Mesodermal cell (in vitro differentiated cells): ENCODE data around the gene RASAL2.
A peak's percentile ranks its signal among the peaks of the same experiment; 100 is the strongest.
"Not testable (repeated sequence)": the region's sequence is repeated elsewhere in the genome, so short reads cannot be mapped to it uniquely, and the experiment has no call there.

Source experiments
- H3K27ac ChIP-seq: 2 replicates; pipeline ENCODE4 v1.7.0; 2013; ENCODE audit warnings: mild to moderate bottlenecking, low read depth, low read length, moderate library complexity; ENCODE audit not compliant: severe bottlenecking
- H3K36me3 ChIP-seq: 2 replicates; pipeline ENCODE4 v1.7.1; 2013; ENCODE audit warnings: mild to moderate bottlenecking, low read length, moderate library complexity; ENCODE audit not compliant: control insufficient read depth, insufficient read depth
- H3K4me1 ChIP-seq: one replicate; pipeline ENCODE4 v1.7.1; 2013; ENCODE audit warnings: mild to moderate bottlenecking, low read length; ENCODE audit not compliant: insufficient read depth, control insufficient read depth, poor library complexity, severe bottlenecking
- H3K4me3 ChIP-seq: 2 replicates; pipeline ENCODE4 v1.7.0; 2013; ENCODE audit warnings: low read length, control low read depth, mild to moderate bottlenecking; ENCODE audit not compliant: insufficient read depth, poor library complexity, severe bottlenecking; ENCODE audit errors: extremely low read depth
- H3K9me3 ChIP-seq: 2 replicates; pipeline ENCODE4 v1.7.1; 2013; ENCODE audit warnings: mild to moderate bottlenecking, low read length, moderate library complexity; ENCODE audit not compliant: control insufficient read depth
- WGBS, 2 experiments: methylation state at CpG; one replicate each; pipeline ENCODE4 v1.1.5; 2013; ENCODE audit warnings: missing lambda C conversion rate in 2 of 2; ENCODE audit not compliant: insufficient coverage in 2 of 2; 5-methylcytosine and 5-hydroxymethylcytosine counted together

RASAL2 gene

DNA sequence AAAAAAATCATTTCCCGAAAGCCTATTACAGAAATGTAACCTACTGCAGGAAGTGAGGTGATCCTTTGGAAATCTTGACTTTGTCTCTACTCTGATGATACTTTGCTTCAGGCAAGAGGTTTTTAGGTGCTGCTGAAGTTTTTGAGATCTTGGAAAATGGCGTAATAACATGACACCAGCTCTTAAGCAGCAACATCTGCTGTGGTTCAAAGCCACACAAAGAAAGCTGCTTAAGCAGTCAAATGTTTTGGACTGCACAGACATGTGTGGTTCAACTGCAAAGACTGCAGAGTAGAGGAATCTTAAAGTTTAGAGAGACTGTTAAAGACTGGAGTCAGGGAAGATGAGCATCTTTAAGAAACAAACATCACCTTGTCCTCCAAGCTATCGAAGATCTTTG lies 139.0 kb downstream of the RASAL2 start:
- WGBS, 2 experiments = 100% methylated on average over 1 to 2 of the region's 3 CpGs
- H3K9me3 ChIP-seq = no peaks in the 10 kb centered on the region
- no peaks in the 10 kb centered on the region for H3K4me1 ChIP-seq
- no peak overlapping the region for H3K27ac ChIP-seq
- H3K36me3 ChIP-seq = no peaks in the 10 kb centered on the region
- no peak overlapping the region for H3K4me3 ChIP-seq

DNA sequence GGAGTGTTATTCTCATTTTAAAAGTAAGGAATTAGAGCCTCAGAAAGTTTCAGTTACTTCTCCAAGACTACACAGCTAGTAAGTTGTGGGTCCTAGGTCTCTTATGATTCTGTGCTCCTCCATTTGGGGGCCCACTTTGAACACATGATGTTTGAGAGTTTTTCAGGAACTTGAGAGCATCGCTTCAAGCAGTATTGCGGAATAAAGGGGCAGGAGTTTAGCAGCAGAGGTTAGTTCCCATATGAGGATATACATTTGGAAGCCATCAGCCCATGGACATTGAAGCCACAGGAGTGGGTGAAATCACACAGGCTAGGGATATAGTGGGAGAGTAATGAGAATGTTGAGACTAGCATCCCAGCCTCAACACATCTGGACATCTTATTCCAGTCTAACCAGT lies 143.2 kb downstream of the RASAL2 start:
- no peak overlapping the region for H3K4me3 ChIP-seq
- WGBS, 2 experiments = 92 to 100% methylated on average over 2 of the region's 2 CpGs
- H3K27ac ChIP-seq = no peak overlapping the region
- no peaks in the 10 kb centered on the region for H3K36me3 ChIP-seq
- no peaks in the 10 kb centered on the region for H3K9me3 ChIP-seq
- peaks cover 7% of the 10 kb centered on the region for H3K4me1 ChIP-seq

DNA sequence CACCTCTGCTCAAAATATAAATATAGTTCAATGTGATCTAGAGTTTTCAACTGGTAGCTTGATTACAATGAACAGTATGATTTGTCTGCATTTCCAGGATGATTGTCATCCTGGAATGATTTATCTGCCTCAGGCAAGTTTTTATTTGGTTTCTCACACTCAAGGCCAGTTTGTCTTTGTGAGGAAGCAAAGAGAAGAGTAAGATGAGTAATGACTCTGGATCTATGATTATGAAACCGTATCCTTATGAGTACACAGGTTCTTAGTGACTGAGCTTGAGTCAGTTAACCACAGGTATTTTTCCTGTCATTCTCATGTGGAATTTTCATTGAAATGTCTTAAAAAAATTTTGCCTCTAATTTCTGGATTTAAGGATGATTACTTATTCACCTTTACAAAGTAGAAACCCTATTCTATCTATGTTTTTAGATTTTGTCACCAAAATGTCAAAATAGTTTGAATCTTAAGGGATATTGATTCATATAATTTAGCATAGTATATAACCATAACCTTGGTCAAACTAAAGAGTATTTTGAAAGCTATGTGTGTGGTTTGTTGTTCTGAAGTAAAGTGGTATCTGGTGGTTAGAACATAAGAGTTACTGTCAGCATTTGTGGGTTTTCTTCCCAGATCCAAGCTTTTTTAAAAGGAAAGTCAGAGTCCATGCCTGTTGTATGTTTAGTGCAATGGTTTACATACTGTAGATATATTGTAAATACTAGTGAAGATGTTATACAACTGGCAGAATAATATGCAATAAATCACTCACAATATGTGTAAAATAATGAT lies 145.0 kb downstream of the RASAL2 start:
- no peaks in the 10 kb centered on the region for H3K36me3 ChIP-seq
- no CpG with 5 or more reads among the region's 1 CpG for WGBS, 2 experiments

DNA sequence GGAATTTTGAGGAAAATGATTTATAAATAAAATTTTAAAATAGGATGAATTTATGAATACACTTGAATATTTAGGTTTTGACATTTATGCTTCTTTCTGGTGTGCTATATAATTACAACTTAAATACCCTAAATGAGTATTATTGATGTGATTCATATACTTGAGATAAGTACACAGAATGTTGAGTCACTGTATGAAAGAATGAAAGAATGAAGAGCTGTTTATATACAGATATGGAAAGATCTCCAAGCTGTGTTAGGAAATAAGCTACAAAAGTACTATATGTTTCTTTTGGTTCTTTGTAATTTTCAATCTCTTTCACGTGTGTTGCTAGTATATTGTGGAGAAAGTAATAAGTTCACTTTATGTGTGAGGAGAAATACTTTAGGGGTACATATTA lies 147.2 kb downstream of the RASAL2 start:
- Histone ChIP-seq H3K4me3 (no peak overlapping the region), H3K36me3 (no peaks in the 10 kb centered on the region), H3K27ac (no peak overlapping the region), H3K4me1 (peaks cover 7% of the 10 kb centered on the region), H3K9me3 (no peaks in the 10 kb centered on the region)
- 100% methylated on average over 1 of the region's 1 CpG; no CpG with 5 or more reads in 1 of the 2 experiments for WGBS, 2 experiments

More for the DNA sequence above, 145.0 kb downstream of the RASAL2 start:
- peak overlapping the region; percentile 60 for H3K27ac ChIP-seq
- peaks cover 7% of the 10 kb centered on the region for H3K4me1 ChIP-seq
- no peaks in the 10 kb centered on the region for H3K9me3 ChIP-seq
- no peak overlapping the region for H3K4me3 ChIP-seq

DNA sequence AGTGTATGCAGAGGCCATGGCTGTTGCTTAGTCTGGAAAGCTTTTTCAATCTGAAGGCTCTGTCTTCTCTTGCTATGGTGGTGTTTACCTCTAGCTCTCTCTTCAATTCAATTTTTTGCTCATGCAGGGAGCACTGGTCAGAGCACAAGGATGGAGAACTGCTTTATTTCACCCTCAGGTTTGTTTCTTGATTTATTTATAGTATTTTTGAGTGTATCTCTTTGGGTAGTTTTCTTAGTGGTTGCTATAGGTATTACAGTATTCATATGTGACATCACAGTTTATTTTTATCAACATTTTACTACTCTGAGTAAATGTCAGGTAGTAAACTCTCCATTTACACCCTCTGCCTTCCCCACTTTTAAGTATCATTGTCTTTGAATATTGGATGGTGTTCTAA lies 147.9 kb downstream of the RASAL2 start:
- Histone ChIP-seq H3K4me3 (no peak overlapping the region), H3K9me3 (no peaks in the 10 kb centered on the region), H3K36me3 (no peaks in the 10 kb centered on the region), H3K4me1 (peaks cover 7% of the 10 kb centered on the region), H3K27ac (no peak overlapping the region)

DNA sequence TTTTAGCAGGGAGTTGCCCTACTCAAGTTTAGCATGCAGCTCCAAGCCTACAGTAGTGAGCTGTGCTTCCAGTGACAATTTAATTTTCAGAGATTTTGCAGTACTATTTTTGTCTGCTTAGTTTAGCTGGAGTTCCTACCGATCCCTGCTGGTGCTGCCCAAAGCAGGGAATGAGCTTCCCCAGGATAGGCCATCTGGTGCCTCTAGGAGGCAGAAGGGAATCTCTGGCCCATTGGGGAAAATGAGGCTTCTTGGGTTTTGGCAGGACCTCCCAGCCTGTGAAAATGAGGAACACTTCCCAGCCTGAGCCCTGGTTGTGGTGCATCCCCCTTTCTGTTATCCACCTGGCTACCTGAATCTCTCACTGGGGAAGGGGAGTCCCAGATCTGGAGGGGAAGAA lies 149.2 kb downstream of the RASAL2 start:
- Histone ChIP-seq H3K4me1 (peaks cover 7% of the 10 kb centered on the region), H3K36me3 (no peaks in the 10 kb centered on the region), H3K27ac (no peak overlapping the region), H3K9me3 (peaks cover 3% of the 10 kb centered on the region), H3K4me3 (no peak overlapping the region)
- WGBS, 2 experiments = 82 to 86% methylated on average over 1 of the region's 1 CpG

DNA sequence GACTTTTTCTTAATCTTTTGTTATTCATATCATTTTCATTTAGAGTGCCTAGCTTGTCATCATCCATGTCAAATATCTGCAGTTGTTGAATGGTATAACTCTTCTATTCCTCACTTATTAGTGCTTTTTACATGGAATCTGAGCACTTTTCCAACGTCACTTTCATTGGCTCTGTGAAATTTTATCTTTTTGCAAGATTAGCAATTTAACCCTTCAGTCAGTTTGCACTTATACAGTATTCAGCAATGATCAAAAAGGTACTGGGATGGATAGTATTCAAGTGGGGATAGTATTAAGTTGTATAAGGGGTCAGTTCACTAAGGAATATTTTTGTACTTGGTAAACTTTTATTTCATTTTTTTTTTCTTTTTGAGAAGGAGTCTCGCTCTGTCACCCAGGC lies 150.0 kb downstream of the RASAL2 start:
- 100% methylated on average over 1 of the region's 2 CpGs; no CpG with 5 or more reads in 1 of the 2 experiments for WGBS, 2 experiments
- Histone ChIP-seq H3K4me3 (no peak overlapping the region), H3K36me3 (no peaks in the 10 kb centered on the region), H3K27ac (no peak overlapping the region), H3K9me3 (peaks cover 3% of the 10 kb centered on the region), H3K4me1 (peaks cover 7% of the 10 kb centered on the region)

DNA sequence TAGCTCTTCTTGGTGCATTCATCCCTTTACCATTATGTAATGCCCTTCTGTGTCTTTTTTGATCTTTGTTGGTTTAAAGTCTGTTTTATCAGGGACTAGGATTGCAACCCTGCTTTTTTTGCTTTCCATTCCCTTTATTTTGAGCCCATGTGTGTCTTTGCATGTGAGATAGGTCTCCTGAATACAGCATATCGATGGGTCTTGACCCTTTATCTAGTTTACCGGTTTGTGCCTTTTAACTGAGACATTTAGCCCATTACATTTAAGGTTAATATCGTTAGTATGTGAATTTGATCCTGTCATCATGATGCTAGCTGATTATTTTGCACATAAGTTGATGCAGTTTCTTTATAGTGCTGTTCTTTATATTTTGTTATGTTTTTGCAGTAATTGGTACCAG lies 154.4 kb downstream of the RASAL2 start:
- not testable (repeated sequence) for H3K4me3 ChIP-seq, H3K9me3 ChIP-seq, H3K4me1 ChIP-seq, H3K36me3 ChIP-seq, H3K27ac ChIP-seq
- 80 to 92% methylated on average over 1 to 2 of the region's 3 CpGs for WGBS, 2 experiments

DNA sequence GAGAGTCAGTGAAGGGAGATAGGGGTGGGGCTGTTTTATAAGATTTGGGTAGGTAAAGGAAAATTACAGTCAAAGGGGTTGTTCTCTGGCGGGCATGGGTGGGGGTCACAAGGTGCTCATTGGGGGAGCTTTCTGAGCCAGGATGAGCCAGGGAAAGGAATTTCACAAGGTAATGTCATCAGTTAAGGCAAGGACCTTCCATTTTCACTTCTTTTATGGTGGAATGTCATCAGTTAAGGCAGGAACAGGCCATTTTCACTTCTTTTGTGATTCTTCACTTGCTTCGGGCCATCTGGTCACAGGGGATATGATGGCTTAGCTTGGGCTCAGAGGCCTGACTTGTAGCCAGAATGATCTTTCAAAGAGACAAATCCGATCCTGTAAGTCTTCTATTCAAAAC lies 159.7 kb downstream of the RASAL2 start:
- 85 to 93% methylated on average over 2 of the region's 3 CpGs for WGBS, 2 experiments
- not testable (repeated sequence) for H3K4me3 ChIP-seq, H3K4me1 ChIP-seq, H3K27ac ChIP-seq, H3K36me3 ChIP-seq, H3K9me3 ChIP-seq

DNA sequence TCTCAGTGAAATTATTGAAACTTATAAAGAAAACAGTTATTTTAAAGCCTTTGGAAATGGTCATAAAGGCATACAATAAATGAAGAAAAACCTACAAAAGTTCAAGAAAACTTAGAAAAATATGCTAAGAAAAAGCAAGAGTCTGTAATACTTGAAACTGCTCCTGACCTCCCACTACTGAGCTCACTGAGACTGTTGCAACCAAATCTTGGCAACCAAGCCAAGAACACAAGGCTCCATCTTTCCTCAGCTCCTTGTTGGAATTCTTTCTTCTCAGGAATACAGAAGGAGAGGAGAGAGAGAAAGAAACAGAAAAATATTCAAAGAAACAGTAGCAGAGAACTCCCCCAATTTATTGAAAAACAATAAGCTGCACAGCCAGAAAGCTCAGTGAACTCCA lies 160.5 kb downstream of the RASAL2 start:
- Histone ChIP-seq H3K27ac (no peak overlapping the region), H3K4me3 (no peak overlapping the region), H3K36me3 (no peaks in the 10 kb centered on the region), H3K4me1 (peaks cover 5% of the 10 kb centered on the region), H3K9me3 (peaks cover 5% of the 10 kb centered on the region)

DNA sequence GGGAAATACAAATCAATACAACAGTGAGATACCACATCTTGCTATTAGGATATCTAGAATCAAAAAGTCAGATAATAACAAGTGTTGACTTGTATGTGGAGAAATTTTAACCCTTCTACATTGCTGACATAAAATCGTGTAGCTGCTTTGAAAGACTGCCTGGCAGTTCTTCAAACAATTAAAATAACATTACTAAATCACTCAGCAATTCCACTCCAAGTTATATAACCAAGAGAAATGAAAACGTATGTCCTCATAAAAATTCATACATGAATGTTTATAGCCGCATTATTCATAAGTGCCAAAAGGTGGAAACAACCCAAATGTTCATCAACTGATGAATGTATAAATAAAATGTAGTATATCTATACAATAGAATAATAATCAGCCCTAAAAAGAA lies 164.6 kb downstream of the RASAL2 start:
- H3K4me1 ChIP-seq = no peaks in the 10 kb centered on the region
- no peaks in the 10 kb centered on the region for H3K36me3 ChIP-seq
- H3K27ac ChIP-seq = no peak overlapping the region
- 100% methylated on average over 1 of the region's 3 CpGs for WGBS, 2 experiments
- H3K9me3 ChIP-seq = no peaks in the 10 kb centered on the region
- H3K4me3 ChIP-seq = no peak overlapping the region
